ENCODE results near the gene SRSF10.

DNA sequence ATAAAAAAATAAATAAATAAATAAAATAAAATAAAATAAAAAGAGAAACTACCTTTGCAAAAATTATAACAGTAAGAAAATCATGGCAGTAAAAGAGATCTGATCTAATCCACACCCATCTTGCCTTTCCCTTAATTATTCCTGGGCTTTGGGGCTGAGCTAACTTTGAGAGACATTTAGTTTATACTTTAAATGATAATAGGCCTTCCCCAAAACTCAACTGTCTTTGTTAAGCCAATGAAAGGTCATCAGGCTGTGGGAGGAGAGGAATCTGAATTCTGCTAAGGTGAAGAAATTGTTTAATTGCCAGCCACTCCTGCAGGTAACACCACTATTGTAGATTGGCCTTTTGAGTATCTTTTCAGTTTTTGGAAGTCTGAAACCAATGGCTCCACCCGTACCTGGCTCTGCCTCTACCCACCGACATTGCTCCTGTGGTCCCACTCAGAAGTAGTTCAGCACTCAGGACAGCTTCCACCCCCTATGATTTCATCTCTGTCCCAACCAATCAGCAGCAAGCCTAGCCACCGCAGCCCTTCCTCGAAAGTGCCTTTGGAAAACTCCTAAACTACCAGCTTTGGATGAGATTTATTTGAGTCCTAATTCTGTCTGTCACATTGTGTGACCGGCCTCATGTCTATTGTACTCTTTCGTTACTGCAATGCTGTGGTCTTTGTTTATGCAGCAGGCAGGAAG is 43.5 kb downstream of the SRSF10 start:
- TF ChIP-seq, protein P1, sequence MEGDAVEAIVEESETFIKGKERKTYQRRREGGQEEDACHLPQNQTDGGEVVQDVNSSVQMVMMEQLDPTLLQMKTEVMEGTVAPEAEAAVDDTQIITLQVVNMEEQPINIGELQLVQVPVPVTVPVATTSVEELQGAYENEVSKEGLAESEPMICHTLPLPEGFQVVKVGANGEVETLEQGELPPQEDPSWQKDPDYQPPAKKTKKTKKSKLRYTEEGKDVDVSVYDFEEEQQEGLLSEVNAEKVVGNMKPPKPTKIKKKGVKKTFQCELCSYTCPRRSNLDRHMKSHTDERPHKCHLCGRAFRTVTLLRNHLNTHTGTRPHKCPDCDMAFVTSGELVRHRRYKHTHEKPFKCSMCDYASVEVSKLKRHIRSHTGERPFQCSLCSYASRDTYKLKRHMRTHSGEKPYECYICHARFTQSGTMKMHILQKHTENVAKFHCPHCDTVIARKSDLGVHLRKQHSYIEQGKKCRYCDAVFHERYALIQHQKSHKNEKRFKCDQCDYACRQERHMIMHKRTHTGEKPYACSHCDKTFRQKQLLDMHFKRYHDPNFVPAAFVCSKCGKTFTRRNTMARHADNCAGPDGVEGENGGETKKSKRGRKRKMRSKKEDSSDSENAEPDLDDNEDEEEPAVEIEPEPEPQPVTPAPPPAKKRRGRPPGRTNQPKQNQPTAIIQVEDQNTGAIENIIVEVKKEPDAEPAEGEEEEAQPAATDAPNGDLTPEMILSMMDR (conservative IDR thresholded peaks at IDR 0.05; ENCODE audit: low read length): no peak
- TF ChIP-seq EZH2phosphoT487 (IDR thresholded peaks at IDR 0.05; ENCODE audit: borderline replicate concordance): no peak

Data from Loucy (cell line).